Measurements from ENCODE around the gene DNASE1L3. TPM values are rescaled to one million over a fixed set of nuclear protein-coding genes. Genes with fewer than 3 reads are reported as not detected.
"Not testable (repeated sequence)": the region's sequence is repeated elsewhere in the genome, so short reads cannot be mapped to it uniquely, and the experiment has no call there.

DNASE1L3 gene
- total RNA-seq, 6 experiments from 2014 or later, result not detected

DNA sequence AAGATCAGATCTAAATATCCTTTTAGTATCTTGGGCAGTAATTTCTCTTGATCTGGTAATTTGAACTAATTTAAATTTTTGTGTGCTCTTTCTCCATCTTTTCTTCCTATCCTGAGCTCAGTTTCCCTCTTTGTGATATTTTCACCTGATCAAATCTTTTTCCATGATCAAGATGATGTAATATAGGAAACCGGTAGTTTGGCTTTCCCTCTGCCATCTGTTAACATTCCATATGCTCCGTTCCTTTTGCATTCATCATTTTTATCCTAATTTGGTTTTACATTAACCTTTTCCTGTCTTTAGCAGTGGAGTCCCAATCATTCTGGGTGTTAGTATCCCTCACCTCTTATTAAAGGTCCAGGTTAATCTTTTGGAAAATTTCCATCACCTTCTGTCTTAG, 20.9 kb upstream of the DNASE1L3 start:
- no peak for DNase-seq
- TF ChIP-seq, protein P1, sequence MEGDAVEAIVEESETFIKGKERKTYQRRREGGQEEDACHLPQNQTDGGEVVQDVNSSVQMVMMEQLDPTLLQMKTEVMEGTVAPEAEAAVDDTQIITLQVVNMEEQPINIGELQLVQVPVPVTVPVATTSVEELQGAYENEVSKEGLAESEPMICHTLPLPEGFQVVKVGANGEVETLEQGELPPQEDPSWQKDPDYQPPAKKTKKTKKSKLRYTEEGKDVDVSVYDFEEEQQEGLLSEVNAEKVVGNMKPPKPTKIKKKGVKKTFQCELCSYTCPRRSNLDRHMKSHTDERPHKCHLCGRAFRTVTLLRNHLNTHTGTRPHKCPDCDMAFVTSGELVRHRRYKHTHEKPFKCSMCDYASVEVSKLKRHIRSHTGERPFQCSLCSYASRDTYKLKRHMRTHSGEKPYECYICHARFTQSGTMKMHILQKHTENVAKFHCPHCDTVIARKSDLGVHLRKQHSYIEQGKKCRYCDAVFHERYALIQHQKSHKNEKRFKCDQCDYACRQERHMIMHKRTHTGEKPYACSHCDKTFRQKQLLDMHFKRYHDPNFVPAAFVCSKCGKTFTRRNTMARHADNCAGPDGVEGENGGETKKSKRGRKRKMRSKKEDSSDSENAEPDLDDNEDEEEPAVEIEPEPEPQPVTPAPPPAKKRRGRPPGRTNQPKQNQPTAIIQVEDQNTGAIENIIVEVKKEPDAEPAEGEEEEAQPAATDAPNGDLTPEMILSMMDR (IDR thresholded peaks at IDR 0.05), result no peak
- peaks cover 28% of the 10 kb centered on the region for H3K27me3 Mint-ChIP-seq (ENCODE audit: insufficient read depth)
- no peak overlapping the region for H3K4me3 Mint-ChIP-seq
- H3K36me3 Mint-ChIP-seq (ENCODE audit: low read depth), result no peaks in the 10 kb centered on the region
- no peak overlapping the region for H3K27ac Mint-ChIP-seq
- H3K9me3 Mint-ChIP-seq, result no peaks in the 10 kb centered on the region
- H3K4me1 Mint-ChIP-seq (ENCODE audit: low read depth), result peaks cover 14% of the 10 kb centered on the region

DNA sequence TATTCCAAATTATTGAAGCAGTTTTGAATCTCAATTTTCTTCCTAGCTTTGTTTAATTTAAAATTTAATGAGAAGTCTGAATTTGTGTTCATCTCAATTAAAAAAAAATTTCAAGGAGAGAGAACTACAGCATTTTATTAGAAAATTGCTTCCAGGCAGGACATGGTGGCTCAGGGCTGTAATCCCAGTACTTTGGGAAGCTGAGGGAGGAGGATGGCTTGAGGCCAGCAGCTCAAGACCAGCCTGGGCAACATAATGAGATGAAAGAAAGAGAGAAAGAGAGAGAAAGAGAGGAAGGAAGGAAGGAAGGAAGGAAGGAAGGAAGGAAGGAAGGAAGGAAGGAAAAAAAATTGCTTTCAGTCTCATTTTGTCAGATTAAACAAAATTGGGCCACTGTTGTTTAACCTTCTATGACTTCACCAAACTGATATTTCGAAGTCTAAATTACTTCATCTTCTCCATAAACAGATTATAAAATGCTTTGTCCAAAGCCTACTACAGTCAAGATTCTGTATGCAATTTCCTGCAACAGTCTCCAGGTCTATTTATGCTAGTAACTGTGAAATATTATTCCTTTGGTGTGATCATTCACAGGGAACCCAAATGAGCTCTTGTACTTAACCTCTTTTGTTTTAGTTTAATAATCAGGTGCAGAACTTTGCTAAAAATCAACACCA, 20.2 kb upstream of the DNASE1L3 start:
- Mint-ChIP-seq H3K27me3 (ENCODE audit: insufficient read depth) (peaks cover 27% of the 10 kb centered on the region), H3K9me3 (no peaks in the 10 kb centered on the region), H3K27ac (no peak overlapping the region), H3K4me3 (no peak overlapping the region), H3K36me3 (ENCODE audit: low read depth) (no peaks in the 10 kb centered on the region), H3K4me1 (ENCODE audit: low read depth) (peaks cover 14% of the 10 kb centered on the region)
- DNase-seq, result no peak
- TF ChIP-seq, protein P1 (IDR thresholded peaks at IDR 0.05), result no peak

DNA sequence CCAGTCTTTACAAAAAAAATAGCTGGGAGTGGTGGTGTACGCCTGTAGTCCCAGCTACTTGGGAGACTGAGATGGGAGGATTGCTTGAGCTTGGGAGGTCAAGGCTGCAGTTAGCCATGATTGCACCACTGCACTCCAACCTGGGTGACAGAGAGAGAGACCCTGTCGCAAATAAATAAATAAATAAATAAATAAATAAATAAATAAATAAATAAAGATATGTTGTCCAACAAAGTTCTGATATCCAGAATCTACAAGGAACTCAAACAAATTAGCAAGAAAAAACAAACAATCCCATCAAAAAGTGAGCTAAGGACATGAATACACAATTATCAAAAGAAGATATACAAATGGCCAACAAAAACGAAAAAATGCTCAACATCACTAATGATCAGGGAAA, 17.2 kb upstream of the DNASE1L3 start:
- not testable (repeated sequence) for H3K36me3 Mint-ChIP-seq (ENCODE audit: low read depth); DNase-seq; H3K4me1 Mint-ChIP-seq (ENCODE audit: low read depth); H3K9me3 Mint-ChIP-seq; H3K27ac Mint-ChIP-seq; H3K4me3 Mint-ChIP-seq
- peaks cover 31% of the 10 kb centered on the region for H3K27me3 Mint-ChIP-seq (ENCODE audit: insufficient read depth)

DNA sequence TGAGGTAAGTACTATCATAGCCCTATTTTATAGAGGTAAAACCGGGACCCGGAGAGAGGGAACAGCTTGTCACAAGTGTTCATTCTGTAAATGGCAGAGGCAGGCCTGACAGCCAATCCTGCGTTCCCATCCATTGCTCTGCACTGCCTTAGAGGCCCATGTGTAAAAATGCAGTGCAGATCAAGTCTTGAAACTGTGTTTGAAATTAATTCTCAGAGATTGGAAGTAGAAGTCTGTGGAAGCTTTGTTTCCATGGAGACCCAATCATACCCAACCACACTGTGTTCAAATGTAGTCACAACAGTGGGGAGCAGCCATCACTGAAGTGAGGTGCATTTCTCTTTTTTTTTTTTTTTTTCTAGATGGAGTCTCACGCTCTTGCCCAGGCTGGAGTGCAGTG, 13.1 kb upstream of the DNASE1L3 start:
- peaks cover 4% of the 10 kb centered on the region; the same call in 1 of the 2 replicates for H3K9me3 Mint-ChIP-seq
- no peak overlapping the region for H3K4me3 Mint-ChIP-seq
- no peaks in the 10 kb centered on the region for H3K36me3 Mint-ChIP-seq (ENCODE audit: low read depth)
- no peak for DNase-seq
- no peak overlapping the region for H3K27ac Mint-ChIP-seq
- peaks cover 14% of the 10 kb centered on the region for H3K4me1 Mint-ChIP-seq (ENCODE audit: low read depth)
- H3K27me3 Mint-ChIP-seq (ENCODE audit: insufficient read depth), result peaks cover 20% of the 10 kb centered on the region
- TF ChIP-seq, protein P1 (IDR thresholded peaks at IDR 0.05), result no peak

DNA sequence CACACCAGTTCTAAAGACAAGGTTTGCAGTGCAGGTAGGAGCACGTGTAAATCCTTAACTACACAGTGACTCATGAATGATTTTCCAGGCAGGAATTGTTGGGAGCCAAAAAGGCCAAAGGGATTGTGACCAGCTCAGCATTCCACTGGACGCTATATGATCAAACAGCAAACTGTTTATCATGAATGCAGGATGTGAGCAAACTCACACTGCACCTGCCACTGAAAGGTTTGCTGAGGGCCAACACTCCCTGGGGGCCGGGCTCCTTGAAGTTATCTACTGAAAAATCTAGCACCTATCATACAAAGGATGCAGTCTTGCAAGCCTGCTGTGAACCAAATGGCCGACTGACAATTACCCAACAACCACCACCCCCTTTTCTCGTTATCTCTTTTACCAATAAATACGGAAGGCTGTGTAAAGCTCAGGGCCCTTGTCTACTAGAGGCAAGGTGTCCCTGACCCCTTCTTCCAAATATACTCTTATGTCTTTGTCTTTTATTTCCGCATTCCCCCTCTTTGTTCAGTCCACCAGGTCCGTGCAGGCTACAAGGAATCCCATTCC, 11.5 kb upstream of the DNASE1L3 start:
- TF ChIP-seq, protein P1 (IDR thresholded peaks at IDR 0.05), result no peak
- H3K4me1 Mint-ChIP-seq (ENCODE audit: low read depth), result peaks cover 17% of the 10 kb centered on the region
- no peak overlapping the region for H3K4me3 Mint-ChIP-seq
- no peak overlapping the region for H3K27ac Mint-ChIP-seq
- peaks cover 4% of the 10 kb centered on the region; the same call in 1 of the 2 replicates for H3K9me3 Mint-ChIP-seq
- H3K36me3 Mint-ChIP-seq (ENCODE audit: low read depth), result no peaks in the 10 kb centered on the region
- no peak for DNase-seq
- peaks cover 16% of the 10 kb centered on the region for H3K27me3 Mint-ChIP-seq (ENCODE audit: insufficient read depth)

DNA sequence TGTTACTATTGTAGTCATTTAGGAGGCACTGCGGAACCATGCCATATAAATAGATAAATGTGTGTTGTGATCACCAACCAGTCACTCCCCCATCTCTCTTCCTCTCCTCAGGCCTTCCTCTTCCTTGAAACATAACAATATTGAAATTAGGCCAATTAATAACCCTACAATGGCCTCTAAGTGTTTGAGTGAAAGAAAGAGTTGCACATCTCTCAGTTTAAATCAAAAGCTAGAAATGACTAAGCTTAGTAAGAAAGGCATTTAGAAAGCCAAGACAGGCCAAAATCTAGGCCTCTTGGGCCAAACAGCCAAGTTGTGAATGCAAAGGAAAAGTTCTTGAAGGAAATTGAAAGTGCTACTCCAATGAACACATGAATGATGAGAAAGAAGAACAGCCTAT, 8.1 kb upstream of the DNASE1L3 start:
- H3K36me3 Mint-ChIP-seq (ENCODE audit: low read depth), result no peaks in the 10 kb centered on the region
- peaks cover 4% of the 10 kb centered on the region; the same call in 1 of the 2 replicates for H3K9me3 Mint-ChIP-seq
- H3K4me3 Mint-ChIP-seq, result no peak overlapping the region
- no peak overlapping the region for H3K27ac Mint-ChIP-seq
- no peak for DNase-seq
- TF ChIP-seq, protein P1 (IDR thresholded peaks at IDR 0.05), result no peak
- H3K4me1 Mint-ChIP-seq (ENCODE audit: low read depth), result peaks cover 34% of the 10 kb centered on the region
- H3K27me3 Mint-ChIP-seq (ENCODE audit: insufficient read depth), result peaks cover 4% of the 10 kb centered on the region

Measured in HFFc6 (cell line).